ENCODE data around the gene PTPRM.

Gene PTPRM

DNA sequence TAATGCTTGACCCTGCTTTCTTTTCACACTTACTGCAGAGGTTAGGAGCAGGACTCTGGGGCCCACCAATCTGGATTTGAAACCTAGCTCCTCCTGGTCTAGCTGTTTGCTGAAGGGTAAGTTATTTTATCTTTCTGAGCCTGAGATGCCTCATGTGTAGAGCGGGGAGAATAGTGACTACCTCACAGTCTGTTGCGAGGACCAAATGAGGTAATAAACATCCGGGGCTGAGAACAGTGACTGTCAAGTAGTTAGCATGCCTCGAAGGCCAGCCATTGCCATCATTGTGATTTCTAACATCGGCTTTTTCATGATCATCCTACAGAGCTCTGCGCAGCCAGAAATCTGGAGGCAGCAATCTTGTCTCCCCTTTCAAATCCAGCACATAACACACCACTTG lies 32.9 kb downstream of the PTPRM start:
- DNase-seq (ENCODE audit: low spot score), result no peak

DNA sequence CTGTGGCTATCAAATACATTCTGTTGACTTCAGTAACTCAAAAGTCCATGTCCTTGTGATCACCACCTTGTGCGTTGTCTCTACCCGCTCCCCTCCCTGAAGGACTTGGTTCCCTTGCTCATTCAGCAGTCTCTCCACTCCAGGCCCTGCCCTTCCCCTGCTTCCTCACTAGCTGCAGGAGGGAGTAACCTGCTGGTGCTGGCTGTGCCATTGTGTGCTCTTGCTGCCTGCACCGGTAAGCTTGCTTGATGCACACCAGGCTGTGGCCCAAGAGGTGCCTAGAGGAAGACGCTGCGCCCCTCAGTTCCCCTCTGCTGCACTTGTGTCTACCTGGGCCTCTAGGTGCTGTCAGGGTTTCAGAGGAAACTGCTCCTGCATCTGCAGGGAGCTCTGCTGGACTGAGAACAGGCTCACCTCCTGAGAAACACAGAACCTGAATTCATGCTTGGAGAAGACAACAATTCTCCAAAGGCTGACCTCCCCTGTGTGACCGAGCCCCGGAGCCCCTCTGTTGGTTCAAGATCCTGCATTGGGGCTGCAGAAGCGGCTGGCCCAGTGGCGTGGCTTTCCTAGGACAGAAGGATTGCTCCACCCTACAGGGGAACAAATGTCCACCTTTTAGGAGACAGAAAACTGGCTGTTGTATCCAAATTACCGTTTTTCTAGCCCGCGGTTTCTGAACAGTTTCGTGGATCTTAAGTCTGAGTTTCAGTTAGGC lies 33.6 kb downstream of the PTPRM start:
- no peak for DNase-seq (ENCODE audit: low spot score)

DNA sequence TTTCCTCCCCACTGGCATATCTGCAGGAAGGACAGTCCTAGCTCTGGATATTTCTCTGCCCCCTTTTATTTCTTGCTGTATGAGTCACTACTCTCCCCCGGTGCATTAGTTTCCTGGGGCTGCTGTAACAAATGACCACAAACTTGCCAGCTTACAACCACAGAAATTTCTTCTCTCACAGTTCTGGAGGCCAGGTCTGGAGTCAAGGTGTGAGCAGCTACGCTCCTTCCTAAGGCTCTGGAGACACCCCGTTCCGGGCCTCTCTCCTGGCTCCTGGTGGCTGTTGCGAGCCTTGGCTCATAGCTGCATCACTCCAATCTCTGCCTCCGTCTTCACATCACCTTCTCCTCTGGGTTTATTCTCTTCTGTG lies 34.1 kb downstream of the PTPRM start:
- DNase-seq (ENCODE audit: low spot score), result no peak

DNA sequence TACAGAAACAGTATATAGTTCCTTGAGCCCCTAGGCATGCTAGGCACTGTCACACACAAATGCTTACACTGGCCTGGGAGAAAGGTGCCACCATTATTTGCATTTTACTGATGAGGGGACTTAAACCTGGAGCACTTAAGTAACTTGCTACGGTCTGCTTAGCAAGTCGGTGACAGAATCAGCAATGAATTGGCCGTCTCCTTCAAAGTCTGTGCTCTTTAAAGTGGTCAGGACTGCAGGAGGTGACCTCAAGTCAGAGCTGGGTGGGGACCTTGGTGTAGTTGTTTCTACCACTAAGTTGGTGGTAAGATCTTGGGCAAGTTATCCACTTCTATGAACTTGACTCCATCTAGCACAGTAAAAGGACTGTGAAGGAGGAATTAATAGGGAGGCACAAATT lies 34.8 kb downstream of the PTPRM start:
- no peak for DNase-seq (ENCODE audit: low spot score)

DNA sequence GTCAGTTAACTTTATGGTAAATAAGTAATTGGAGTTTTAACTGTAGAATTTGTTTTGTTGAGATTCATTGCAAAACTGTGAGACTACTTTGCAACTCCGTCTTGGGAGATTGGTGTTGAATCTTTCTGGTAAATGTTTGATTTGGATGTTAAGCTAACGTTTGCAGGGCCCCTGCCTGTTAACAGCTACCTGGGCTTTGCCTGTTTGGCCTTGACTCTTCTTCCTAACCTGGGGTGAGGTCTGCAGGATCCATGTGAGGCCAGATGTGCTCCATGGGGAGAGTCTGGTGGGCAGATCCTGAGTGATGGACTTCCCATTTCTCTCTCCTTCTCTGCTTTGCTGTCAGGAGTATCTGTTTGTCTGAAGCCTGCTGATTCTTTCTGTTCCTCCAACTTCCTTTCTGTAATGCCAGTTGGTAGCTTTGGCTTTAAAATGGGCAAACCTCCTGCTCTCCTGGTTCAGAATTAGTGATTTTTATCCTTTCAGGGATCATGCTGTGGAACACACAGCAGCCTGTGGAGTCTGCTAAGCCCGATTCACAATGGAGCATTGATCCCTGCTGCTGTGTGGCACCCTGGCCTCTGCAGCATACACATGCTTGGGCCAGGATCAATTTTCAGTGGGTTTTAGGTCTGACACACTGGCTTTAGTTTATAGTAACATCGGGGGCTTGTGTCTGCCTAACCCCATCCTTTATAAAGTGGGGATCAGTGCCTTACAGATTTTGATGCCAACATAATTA lies 36.3 kb downstream of the PTPRM start:
- DNase-seq (ENCODE audit: low spot score), result no peak

DNA sequence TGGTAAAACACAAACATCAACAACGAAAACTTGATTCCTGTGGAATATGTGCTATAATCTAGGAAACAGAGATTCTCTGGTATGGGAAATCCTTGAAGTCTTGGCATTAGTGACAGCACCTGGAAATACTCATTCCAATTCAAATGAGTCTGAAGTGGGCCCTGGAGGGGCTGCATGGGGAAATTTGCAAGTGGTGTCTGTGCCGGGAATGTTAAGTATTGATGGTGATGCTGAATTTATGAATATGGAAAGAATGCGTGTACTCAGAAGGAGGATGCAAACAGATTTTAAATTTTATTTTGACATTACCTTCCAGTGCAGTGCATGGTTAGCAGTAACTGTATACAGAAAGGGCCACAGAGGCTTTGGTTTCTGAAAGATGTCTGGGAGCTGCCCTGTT lies 37.2 kb downstream of the PTPRM start:
- DNase-seq (ENCODE audit: low spot score), result no peak

DNA sequence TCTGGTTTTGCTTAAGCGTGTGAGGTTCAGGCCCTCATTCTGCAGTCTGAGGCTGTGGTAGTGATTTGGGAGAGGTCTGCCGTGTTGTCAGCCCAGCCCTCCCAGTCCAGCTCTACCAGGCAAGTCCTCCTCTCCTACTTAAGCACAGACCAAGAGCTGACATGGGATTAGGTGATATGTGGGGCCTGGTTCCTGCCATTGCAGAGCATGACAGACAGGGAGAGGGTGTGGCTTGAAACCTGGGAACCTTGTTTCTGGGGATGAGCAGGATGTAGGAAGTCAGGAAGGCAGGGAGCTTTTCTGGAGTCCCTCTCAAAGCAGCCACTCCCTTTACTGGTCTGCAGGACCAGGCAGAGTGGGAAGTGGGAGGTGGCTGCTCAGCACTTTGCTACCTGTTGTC lies 38.6 kb downstream of the PTPRM start:
- no peak for DNase-seq (ENCODE audit: low spot score)

DNA sequence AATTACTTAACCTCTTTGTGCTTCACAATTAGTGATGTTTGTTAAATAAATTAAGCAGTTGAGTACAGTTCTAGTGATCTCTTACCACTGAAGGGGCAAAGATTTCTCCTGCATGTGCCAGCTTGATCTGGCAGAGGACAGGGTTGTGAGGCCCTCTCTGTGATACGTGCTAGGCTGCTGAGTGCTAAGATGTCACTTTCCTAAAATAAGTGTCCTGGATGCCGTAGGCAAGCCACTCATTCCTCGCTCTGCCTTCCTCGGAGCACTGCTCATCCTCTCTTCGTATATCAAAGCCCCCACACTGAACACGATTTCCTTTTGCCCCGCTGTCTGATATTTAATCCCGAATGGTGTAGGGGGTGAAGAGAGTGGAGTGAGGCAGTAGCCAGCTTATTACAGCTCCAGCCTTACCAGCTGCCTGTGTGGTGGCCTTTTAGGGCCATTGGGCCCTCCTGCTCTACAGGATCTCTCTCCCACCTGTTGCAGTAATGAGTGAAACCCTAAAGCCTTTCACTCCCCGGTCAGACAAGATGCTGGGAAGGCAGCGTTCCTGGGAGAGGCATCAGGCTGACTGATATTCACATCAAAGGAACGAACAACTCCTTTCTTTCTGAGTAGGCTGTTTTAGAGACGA lies 40.5 kb downstream of the PTPRM start:
- DNase-seq (ENCODE audit: low spot score), result no peak

DNA sequence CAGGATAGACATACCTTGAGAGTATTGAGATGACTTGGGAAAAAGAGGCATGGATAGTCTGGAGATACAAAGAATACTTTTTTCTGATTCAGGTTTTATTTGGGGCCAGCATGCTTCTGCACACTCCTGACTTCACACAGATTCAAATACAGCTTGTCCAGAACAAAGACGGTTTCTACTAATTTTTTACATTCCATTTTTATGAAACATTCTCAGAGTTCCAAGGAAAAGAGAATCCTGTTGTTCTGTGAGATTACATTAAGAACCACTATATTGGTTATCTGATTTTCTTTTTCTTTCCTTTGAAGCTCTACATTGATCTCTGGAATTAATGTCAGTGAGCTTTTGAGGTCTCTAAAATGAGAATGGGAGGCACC lies 41.0 kb downstream of the PTPRM start:
- DNase-seq (ENCODE audit: low spot score), result no peak

DNA sequence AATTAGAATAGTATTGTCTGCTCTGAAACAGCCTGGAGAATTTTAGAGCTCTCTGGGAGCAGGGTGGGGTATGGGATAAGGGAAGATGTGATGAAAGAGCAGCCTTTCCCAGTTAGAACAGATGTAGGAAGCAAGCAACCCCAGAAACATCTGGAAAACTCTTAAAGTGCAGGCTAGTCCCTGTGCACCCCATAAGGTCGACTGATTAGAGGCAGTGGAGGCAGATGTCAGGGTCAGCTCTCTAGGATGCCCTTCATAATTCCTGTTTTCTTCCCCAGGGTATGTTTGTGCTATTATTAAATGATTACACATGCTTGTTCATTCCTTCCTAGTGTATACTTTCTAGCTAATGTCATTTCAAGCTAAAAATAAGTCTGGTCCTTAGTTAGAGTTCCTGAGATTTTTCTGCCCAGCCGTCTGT lies 41.7 kb downstream of the PTPRM start:
- DNase-seq (ENCODE audit: low spot score), result no peak

DNA sequence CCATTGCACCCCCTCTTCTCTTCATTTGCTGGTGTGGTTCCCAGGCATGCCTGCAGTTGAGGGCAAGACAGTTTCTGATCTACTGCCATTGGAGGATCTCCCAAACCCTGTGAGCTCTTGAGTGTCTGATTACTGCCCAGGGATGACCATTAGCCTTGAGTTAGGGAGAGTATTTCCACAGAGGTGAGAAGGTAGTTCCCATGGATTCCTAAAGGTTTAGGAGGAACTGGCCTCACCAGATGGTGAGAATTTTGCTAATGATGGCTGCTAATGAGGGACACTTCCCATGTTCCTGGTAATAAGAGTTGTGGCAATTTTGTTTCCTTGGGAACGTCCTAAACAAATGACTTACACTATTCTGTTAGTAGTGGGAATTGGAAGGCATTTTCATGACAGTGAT lies 42.5 kb downstream of the PTPRM start:
- no peak for DNase-seq (ENCODE audit: low spot score)

DNA sequence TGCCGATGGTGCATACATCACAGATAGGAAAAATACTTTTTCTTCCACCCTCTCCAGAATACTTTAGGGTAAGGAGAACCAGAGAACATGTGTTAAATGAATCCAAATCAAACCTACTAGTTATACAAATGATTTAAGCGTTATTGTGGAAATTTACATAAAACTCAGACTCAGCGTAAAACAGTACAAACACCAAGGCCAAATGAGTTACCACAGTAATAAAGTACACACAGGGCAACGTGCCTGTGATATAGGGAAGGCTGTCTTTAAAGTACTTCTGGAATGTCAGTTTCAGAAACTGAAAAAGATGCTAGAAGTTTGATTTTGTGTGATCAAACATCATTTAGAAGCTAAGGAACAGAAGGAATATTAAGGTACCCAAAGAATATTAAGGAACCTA lies 46.9 kb downstream of the PTPRM start:
- no peak for DNase-seq (ENCODE audit: low spot score)

DNA sequence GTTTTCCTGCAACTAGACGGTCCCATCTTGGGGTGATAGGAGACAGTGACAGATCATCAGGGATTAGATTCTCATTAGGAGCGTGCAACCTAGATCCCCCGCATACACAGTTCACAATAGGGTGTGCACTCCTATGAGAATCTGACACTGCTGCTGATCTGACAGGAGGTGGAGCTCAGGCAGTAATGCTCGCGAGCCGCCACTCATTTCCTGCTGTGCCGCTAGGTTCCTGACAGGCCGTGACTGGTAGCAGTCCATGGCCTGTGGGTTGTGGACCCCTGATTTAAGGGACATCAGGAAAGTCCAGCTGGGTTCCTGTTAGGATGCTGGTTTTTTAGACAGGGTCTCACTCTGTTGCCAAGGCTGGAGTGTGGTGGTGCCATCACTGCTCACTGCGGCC lies 48.7 kb downstream of the PTPRM start:
- DNase-seq (ENCODE audit: low spot score), result no peak

DNA sequence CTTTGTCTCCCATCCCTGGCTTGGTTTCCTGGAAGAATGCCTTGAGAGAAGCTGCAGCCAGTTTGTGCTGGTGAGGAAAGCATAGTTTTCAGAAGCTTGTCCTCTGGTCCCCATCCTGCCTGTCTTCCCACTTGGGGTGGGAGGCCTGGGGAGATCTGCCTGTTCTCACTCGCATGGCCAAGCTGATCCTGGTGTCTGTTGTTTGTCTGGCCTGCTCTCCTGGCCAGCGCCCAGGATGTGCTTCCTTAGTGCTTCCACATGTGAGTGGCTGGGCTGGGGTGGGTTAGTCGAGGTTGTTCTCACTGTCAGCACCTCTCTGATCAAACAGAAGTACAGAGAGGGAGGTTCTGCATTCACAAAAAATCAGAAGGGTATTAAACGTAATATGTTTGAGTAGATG lies 49.5 kb downstream of the PTPRM start:
- DNase-seq (ENCODE audit: low spot score), result no peak

DNA sequence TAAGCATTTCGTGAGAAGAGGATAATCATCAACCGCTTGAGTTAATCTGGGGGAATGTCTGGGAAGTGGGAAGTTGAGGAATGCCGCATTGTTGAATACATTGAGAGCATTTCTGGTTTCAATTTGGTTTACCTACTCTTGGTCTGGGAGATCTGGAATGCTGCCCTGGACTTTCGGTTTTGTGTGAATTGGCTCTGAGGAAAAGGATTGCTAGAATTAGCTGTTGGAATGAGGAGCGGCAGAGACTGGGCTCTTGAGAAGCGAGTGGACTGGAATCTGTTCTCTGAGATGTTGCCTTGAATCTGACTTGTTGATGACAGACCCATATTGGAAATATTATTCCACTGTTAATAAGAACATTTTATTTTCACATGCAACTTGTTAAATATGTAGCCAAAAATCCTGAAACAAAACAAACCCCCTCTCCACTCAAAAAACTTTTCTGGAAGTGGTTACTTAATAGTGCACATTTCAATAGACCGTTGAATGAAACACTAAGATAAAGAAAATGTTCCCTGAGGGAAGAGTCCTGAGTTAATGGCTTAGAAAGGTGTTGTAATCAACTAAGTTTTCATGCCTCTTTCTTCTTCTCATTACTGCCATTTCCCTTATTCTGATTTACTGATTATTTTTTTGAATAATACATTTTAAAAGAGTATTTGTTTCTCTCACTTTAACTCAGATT lies 50.8 kb downstream of the PTPRM start:
- no peak for DNase-seq (ENCODE audit: low spot score)

DNA sequence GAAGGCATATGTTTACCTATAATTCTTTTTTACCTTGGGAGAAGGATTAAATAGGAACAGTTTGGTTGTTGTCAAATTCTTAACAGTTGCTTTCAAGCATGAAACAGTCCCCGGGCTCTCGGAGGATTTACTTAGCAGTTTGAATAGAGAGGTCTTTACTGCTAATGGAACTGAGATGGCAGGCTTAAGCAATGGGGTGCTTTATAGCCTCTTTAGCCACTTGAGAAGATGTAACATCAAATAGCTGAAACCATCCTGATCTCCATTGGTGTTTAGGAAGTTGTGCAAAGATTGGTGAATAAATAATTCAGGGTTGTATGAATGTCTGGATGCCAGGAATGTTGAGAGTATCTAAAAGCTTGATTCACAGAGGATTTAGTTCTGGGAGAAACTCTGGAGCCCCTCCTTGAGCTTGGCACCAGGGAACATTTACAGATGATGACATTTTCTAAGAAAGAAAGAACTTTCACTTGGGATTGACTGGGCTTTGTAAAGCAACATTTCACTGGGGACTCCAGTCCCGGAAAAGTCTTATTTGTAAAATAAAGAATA lies 51.9 kb downstream of the PTPRM start:
- DNase-seq (ENCODE audit: low spot score), result no peak

DNA sequence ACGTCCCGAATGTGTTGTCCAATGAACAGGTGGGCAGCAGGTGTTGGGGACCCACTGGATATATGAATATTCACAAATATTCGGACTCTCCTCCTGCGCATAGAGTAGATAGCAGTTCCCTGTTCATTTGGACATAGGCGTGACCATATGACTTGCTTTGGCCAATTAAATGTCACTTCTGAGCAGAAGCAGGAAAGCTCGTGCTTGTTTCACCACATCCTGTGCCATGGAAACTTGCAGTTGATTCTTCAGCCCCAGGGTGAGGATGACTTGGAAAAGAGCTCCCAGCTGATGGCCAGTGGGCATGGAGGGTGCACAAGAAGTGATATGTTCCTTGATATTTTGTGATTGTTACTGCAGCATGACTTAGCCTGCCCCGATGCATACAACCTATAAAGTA lies 52.6 kb downstream of the PTPRM start:
- DNase-seq (ENCODE audit: low spot score), result no peak

DNA sequence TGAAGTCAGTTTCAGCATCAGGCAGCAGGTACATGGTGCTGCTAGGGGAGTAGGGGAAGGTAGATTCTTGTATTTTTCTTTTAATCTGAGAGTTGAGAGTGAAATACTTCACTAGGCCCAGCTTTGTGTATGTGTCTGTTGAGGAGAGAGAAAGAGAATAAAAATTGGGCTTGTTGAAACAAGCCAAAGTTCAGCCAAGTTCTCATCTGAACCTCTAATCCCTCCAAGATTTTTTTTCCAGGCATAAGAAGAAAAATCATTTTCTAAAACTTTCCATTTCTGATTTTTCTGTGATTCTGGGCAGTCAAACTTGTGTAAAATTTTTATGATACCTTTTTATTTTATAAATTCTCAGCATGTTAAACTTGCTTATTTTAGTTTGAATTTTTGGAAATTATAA lies 55.6 kb downstream of the PTPRM start:
- no peak for DNase-seq (ENCODE audit: low spot score)

DNA sequence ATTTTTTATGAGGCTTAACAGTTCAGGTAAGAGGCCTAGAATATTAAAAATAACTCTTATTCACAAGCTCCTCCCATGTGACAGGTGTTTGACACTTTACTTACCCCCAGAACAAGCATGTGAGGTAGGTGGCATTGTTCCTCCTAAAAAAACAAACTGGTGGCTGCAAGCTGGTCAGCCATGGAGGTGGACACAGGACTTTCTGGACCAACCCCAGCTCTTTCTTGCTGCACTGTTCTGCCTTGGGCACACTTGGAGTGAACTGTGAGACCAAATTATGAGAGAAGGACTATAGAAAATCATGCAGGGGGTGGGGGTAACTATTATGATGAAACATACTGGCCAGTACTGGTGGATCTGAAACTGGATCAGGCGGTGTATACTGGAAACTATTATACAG lies 56.6 kb downstream of the PTPRM start:
- DNase-seq (ENCODE audit: low spot score), result no peak

DNA sequence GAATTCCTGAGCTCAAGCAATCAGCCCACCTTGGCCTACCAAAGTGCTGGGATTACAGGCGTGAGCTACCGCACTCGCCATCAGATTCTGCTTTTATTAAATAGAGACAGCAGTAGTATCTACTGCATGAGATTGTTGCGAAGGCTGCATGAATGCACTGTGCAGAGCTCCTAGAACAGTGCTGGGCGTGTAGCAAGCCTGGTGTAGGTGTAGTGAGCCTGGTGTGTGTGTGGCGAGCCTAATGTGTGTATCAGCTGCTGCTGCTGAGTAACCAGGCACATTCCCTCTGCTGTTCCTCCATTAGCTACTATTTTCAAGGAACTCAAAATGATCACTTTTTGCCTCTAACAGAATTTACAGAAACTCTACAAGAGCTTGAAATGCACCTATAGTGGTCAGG lies 57.6 kb downstream of the PTPRM start:
- no peak for DNase-seq (ENCODE audit: low spot score)

DNA sequence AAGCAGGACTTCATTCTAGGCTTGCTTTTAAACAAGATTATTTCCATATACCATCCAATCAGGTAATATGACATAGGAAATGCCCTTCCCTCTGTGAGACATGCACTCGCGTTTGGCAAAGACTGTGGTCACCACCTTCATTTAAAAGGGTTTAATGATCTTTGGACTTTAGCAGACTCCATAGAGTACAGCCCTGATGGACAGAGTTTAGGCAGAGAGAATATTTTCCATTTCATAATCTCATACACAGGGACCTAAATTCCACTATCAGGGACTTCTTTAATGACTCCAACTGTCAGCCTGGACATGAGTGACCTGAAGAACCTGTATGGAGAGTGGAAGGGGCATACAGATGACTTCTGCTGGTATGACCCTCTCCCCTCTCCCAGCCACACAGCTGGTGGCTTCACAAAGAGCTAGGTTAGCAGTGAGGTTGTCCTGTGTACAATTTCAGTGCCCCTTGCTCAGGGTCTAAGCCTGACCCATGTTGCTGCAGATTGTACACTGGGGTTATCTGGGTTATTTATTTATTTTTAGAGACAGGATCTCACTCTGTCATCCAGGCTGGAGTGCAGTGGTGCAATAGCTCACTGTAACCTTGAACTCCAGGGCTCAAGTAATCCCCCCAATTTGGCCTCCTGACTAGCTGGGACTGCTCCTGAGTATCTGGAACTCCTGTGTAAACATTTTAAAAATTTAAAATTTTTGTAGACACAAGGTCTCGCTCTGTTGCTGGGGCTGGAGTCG lies 59.2 kb downstream of the PTPRM start:
- DNase-seq (ENCODE audit: low spot score), result no peak

DNA sequence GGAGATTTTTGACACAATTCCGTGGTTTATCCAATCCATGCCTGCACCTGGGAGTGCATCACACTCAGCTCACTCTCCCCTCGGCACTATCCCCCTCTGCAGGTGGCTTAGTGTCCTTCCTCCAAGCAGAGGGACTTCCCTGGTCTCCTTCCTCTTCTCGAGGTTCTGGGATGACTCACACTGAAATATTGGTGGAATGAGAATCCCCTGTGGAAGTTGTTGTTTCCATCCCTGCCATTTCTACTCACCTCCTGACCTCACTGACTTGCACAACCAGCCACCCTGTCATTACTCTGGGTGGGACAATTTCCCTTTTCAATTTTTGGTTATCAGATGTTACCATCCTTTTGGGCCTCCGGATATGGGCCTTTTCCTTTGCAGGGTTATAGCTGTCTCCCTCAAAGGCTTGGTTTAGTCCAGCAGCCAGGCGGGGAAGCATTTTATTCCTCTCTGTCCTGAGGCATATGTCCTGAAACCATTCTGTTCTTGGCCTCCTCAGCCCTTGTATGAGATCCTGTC lies 59.9 kb downstream of the PTPRM start:
- no peak for DNase-seq (ENCODE audit: low spot score)
